ENCODE measurements around the gene AXDND1. TPM values are rescaled to one million over a fixed set of nuclear protein-coding genes. Genes with fewer than 3 reads are reported as not detected.

AXDND1 gene
- total RNA-seq, 1 experiment from 2014 or later, result 1.8 TPM

DNA sequence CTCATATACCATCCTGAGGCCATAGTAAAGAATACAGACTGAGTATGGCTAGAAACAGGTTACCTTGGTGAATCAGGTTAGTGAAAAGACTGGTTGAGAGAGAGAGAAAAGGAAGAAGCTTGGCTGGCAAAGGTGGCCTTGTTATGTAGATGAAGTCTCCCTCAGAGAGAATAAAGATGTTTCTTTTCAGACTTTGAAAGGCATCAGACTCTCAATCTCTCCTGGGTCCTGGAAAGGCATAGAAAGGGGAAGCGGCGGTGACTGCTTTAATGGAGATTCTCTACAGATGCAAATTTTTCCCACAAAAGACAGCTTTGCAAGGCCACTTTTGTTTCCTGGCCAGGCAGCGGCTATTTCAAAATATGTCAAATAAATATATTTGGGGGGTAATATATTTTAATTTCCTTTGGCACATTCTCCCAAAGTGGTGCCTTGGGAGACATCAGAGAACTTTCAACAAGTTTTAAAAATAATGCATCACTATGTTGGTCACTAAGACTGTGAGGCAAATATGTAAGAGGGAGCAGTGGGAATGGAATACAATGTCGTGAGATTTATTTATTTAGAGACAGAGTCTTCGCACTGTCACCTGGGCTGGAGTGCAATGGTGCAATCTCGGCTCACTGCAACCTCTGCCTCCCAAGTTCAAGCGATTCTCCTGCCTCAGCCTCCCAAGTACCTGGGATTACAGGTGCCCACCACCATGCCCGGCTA lies 163.9 kb downstream of the AXDND1 start:
- no peaks in the 10 kb centered on the region for H3K9me2 ChIP-seq (ENCODE audit: insufficient read depth)
- no peaks in the 10 kb centered on the region for H3K4me1 ChIP-seq (replicated peaks; ENCODE audit: insufficient read depth)
- H3K27ac ChIP-seq, result no peak overlapping the region
- DNase-seq, result no peak
- no peak overlapping the region for H3K4me3 ChIP-seq
- H3F3A ChIP-seq (ENCODE audit: insufficient read depth, low read depth), result no peaks in the 10 kb centered on the region
- H4K20me1 ChIP-seq (ENCODE audit: insufficient read depth), result no peaks in the 10 kb centered on the region
- H3K4me2 ChIP-seq, result no peak overlapping the region
- TF ChIP-seq, protein P1, sequence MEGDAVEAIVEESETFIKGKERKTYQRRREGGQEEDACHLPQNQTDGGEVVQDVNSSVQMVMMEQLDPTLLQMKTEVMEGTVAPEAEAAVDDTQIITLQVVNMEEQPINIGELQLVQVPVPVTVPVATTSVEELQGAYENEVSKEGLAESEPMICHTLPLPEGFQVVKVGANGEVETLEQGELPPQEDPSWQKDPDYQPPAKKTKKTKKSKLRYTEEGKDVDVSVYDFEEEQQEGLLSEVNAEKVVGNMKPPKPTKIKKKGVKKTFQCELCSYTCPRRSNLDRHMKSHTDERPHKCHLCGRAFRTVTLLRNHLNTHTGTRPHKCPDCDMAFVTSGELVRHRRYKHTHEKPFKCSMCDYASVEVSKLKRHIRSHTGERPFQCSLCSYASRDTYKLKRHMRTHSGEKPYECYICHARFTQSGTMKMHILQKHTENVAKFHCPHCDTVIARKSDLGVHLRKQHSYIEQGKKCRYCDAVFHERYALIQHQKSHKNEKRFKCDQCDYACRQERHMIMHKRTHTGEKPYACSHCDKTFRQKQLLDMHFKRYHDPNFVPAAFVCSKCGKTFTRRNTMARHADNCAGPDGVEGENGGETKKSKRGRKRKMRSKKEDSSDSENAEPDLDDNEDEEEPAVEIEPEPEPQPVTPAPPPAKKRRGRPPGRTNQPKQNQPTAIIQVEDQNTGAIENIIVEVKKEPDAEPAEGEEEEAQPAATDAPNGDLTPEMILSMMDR (conservative IDR thresholded peaks at IDR 0.05), result no peak
- no peak for TF ChIP-seq EZH2 (IDR thresholded peaks at IDR 0.05; ENCODE audit: low read depth)
- intact Hi-C loops (cut with micrococcal nuclease; ENCODE audit: unreplicated experiment), result no loop called here
- ChIA-PET CTCF (no interaction called here), POLR2A (ENCODE audit: unreplicated experiment) (no interaction called here)
- no peaks in the 10 kb centered on the region for H3K27me3 ChIP-seq (ENCODE audit: insufficient read depth, low read depth)
- no TSS peak for BruUV-seq (replicated peaks)
- H3K36me3 ChIP-seq (ENCODE audit: low read depth), result no peaks in the 10 kb centered on the region
- H3K79me2 ChIP-seq (ENCODE audit: low read depth), result no peaks in the 10 kb centered on the region
- no peak overlapping the region for H2AFZ ChIP-seq
- no peaks in the 10 kb centered on the region for H3K9me3 ChIP-seq (ENCODE audit: insufficient read depth, low read depth)

DNA sequence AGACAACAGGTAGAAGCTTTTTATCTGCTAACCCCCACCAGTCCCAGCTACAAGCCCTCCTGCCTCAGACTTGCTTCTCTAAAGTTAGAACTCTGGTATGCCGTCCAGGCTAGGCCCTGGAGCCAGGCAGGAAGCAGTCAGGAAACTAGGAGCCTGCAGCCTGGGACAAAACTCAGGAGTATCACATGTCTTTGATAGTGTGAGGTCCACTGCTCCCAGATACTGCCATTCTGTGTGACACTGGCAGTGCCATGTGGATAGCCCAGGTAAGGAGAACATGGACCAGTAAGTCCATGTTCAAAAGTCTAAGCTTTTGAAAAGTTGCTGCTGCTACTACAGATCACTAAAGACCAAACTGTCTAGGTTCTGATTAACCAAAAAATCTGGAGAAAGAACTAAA lies 164.6 kb downstream of the AXDND1 start:
- POLR2A ChIA-PET (ENCODE audit: unreplicated experiment), result no interaction called here

DNA sequence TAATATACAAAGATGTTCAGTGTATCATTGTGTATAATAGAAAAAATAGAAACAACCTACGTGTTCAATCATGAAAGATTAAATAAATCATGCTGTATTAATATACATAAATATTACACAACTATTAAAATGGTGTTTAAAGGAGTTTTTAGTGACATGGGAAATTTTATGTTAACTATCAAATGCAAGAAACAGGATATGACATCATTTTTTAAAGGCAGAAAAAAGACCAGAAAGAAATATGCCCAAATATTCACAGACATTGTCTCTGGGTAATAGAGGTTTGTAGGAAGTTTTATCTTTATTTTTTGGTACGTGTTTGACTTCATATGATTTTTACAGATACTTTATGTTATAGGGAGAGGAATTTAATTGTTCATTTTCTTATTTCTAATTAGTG lies 176.0 kb downstream of the AXDND1 start:
- intact Hi-C loops (cut with micrococcal nuclease; ENCODE audit: unreplicated experiment), result no loop called here
- Histone ChIP-seq H3K79me2 (ENCODE audit: low read depth) (no peaks in the 10 kb centered on the region), H3K4me2 (no peak overlapping the region), H2AFZ (no peak overlapping the region), H3K4me3 (no peak overlapping the region), H3K27ac (no peak overlapping the region), H3K36me3 (ENCODE audit: low read depth) (no peaks in the 10 kb centered on the region), H3K4me1 (replicated peaks; ENCODE audit: insufficient read depth) (no peaks in the 10 kb centered on the region), H3F3A (ENCODE audit: insufficient read depth, low read depth) (no peaks in the 10 kb centered on the region), H3K27me3 (ENCODE audit: insufficient read depth, low read depth) (no peaks in the 10 kb centered on the region), H4K20me1 (ENCODE audit: insufficient read depth) (no peaks in the 10 kb centered on the region), H3K9me2 (ENCODE audit: insufficient read depth) (no peaks in the 10 kb centered on the region), H3K9me3 (ENCODE audit: insufficient read depth, low read depth) (no peaks in the 10 kb centered on the region)
- DNase-seq, result no peak
- POLR2A ChIA-PET (ENCODE audit: unreplicated experiment), result no interaction called here
- BruUV-seq (replicated peaks), result no TSS peak
- CTCF ChIA-PET, result no interaction called here
- TF ChIP-seq, protein P1 (conservative IDR thresholded peaks at IDR 0.05), result no peak
- TF ChIP-seq EZH2 (IDR thresholded peaks at IDR 0.05; ENCODE audit: low read depth), result no peak

More for the DNA sequence above, 164.6 kb downstream of the AXDND1 start:
- Histone ChIP-seq H3K4me3 (no peak overlapping the region), H3K4me1 (replicated peaks; ENCODE audit: insufficient read depth) (no peaks in the 10 kb centered on the region), H3K27ac (no peak overlapping the region), H3K9me2 (ENCODE audit: insufficient read depth) (no peaks in the 10 kb centered on the region), H3K4me2 (no peak overlapping the region), H3K27me3 (ENCODE audit: insufficient read depth, low read depth) (no peaks in the 10 kb centered on the region), H3K79me2 (ENCODE audit: low read depth) (no peaks in the 10 kb centered on the region), H4K20me1 (ENCODE audit: insufficient read depth) (no peaks in the 10 kb centered on the region), H3K9me3 (ENCODE audit: insufficient read depth, low read depth) (no peaks in the 10 kb centered on the region), H3K36me3 (ENCODE audit: low read depth) (no peaks in the 10 kb centered on the region), H2AFZ (no peak overlapping the region), H3F3A (ENCODE audit: insufficient read depth, low read depth) (no peaks in the 10 kb centered on the region)
- no TSS peak for BruUV-seq (replicated peaks)
- CTCF ChIA-PET, result no interaction called here
- intact Hi-C loops (cut with micrococcal nuclease; ENCODE audit: unreplicated experiment), result no loop called here
- TF ChIP-seq EZH2 (IDR thresholded peaks at IDR 0.05; ENCODE audit: low read depth), result no peak
- TF ChIP-seq, protein P1 (conservative IDR thresholded peaks at IDR 0.05), result no peak
- no peak for DNase-seq

Data from PC-9 (cell line).